Osteocyte (in vitro differentiated cells): ENCODE data around the gene TM4SF4. TPM values are rescaled to one million over a fixed set of nuclear protein-coding genes. Genes with fewer than 3 reads are reported as not detected.

Source experiments
- DNase-seq: peaks from one replicate; pipeline ENCODE4 v3.0.0; 2021; ENCODE audit warnings: mixed read lengths; ENCODE audit not compliant: unreplicated experiment; ENCODE audit errors: extremely low spot score
- H3K27ac Mint-ChIP-seq: one replicate; pipeline ENCODE4 v1.8.0; 2021; ENCODE audit warnings: mild to moderate bottlenecking, mixed read lengths; ENCODE audit not compliant: unreplicated experiment
- H3K27me3 Mint-ChIP-seq: one replicate; pipeline ENCODE4 v1.8.0; 2021; ENCODE audit warnings: mixed read lengths; ENCODE audit not compliant: unreplicated experiment
- H3K36me3 Mint-ChIP-seq: one replicate; pipeline ENCODE4 v1.8.0; 2021; ENCODE audit warnings: mixed read lengths; ENCODE audit not compliant: unreplicated experiment
- H3K4me1 Mint-ChIP-seq: one replicate; pipeline ENCODE4 v1.8.0; 2021; ENCODE audit warnings: mixed read lengths; ENCODE audit not compliant: unreplicated experiment
- H3K4me3 Mint-ChIP-seq: one replicate; pipeline ENCODE4 v1.8.0; 2021; ENCODE audit warnings: mild to moderate bottlenecking, moderate library complexity, mixed read lengths; ENCODE audit not compliant: unreplicated experiment
- H3K9me3 Mint-ChIP-seq: one replicate; pipeline ENCODE4 v1.8.0; 2021; ENCODE audit warnings: mixed read lengths; ENCODE audit not compliant: unreplicated experiment
- CTCF ChIP-seq: fragments of 200-600 bp; sonication (generic); IDR thresholded peaks from 2 replicates; pipeline ENCODE4 v1.5.0; 2021; ENCODE audit warnings: antibody characterized with exemption, mild to moderate bottlenecking, moderate library complexity
- total RNA-seq: library from RNA; stranded (reverse); gene quantifications from 2 replicates; pipeline ENCODE4 v1.2.1, GENCODE V29; 2021

The TM4SF4 gene
- total RNA-seq, 1 donor from 2014 or later: not detected

GRCh38 chr3:149551500-149551899, 77.0 kb downstream of the TM4SF4 start:
- no peak for TF ChIP-seq CTCF
- DNase-seq: no peak
- no peak overlapping the region for H3K4me3 Mint-ChIP-seq
- no peak overlapping the region for H3K27ac Mint-ChIP-seq
- no peaks in the 10 kb centered on the region for H3K27me3 Mint-ChIP-seq
- peaks cover 73% of the 10 kb centered on the region for H3K4me1 Mint-ChIP-seq
- no peaks in the 10 kb centered on the region for H3K9me3 Mint-ChIP-seq
- peaks cover 19% of the 10 kb centered on the region for H3K36me3 Mint-ChIP-seq

- H3K4me1 Mint-ChIP-seq: peaks cover 65% of the 10 kb centered on the region
- H3K27ac Mint-ChIP-seq: peak overlapping the region; percentile 82
- H3K36me3 Mint-ChIP-seq: peaks cover 14% of the 10 kb centered on the region
- H3K9me3 Mint-ChIP-seq: no peaks in the 10 kb centered on the region
- no peak for TF ChIP-seq CTCF
- H3K27me3 Mint-ChIP-seq: no peaks in the 10 kb centered on the region
- no peak overlapping the region for H3K4me3 Mint-ChIP-seq
- DNase-seq: no peak
Measured at GRCh38 chr3:149552700-149553099, 78.2 kb downstream of the TM4SF4 start.

Other genes starting within 250 kb of the TM4SF4 start
- 2.2 and 3.7 TPM in 2 replicates for gene TM4SF18, start 141.1 kb upstream of the TM4SF4 start, total RNA-seq
- gene TM4SF1, start 97.0 kb upstream of the TM4SF4 start, total RNA-seq: 120 and 122 TPM in 2 replicates
- 116 and 120 TPM in 2 replicates for gene WWTR1, start 183.3 kb downstream of the TM4SF4 start, total RNA-seq